Subcutaneous adipose tissue (tissue), 4 donors: ENCODE data around the gene ADGRL3. TPM values are rescaled to one million over a fixed set of nuclear protein-coding genes. Genes with fewer than 3 reads are reported as not detected.

Experiments
- CTCF ChIP-seq: fragments of 450-650 bp; IDR thresholded peaks from one replicate; pipeline ENCODE4 v1.5.1; 2016; ENCODE audit warnings: low read depth, mild to moderate bottlenecking, control low read depth, antibody characterized with exemption, moderate library complexity
- total RNA-seq, 4 donors: library from RNA; depleted of rRNA; stranded (reverse); fragments of >200 nt; gene quantifications; one replicate each; pipeline ENCODE4 v1.1.0, GENCODE V29; 2016

ADGRL3 gene
- total RNA-seq, 4 donors from 2014 or later: 6.3 to 12.2 (median 9.2) TPM

- TF ChIP-seq CTCF: no peak
Observed at GRCh38 chr4:62075521-62075920, 875.4 kb downstream of the ADGRL3 start.

- TF ChIP-seq CTCF: no peak
Observed at GRCh38 chr4:62077406-62077805, 877.3 kb downstream of the ADGRL3 start.

- TF ChIP-seq CTCF: no peak
Observed at GRCh38 chr4:62080431-62080830, 880.3 kb downstream of the ADGRL3 start.

- no peak for TF ChIP-seq CTCF
Observed at GRCh38 chr4:62087706-62088105, 887.6 kb downstream of the ADGRL3 start.

- TF ChIP-seq CTCF: no peak
Observed at GRCh38 chr4:62093735-62094134, 893.6 kb downstream of the ADGRL3 start.

- TF ChIP-seq CTCF: no peak
Observed at GRCh38 chr4:62096881-62097280, 896.8 kb downstream of the ADGRL3 start.

- no peak for TF ChIP-seq CTCF
Observed at GRCh38 chr4:62115216-62115615, 915.1 kb downstream of the ADGRL3 start.
